WERI-Rb-1 (cell line): ENCODE results near the gene ZNG1E.
"Not testable (repeated sequence)": the region's sequence is repeated elsewhere in the genome, so short reads cannot be mapped to it uniquely, and the experiment has no call there.

Source experiments
- DNase-seq: peaks from one replicate; pipeline ENCODE4 v3.0.0-alpha.2; 2020
- H3K27ac ChIP-seq: fragments of 250-450 bp; sonication (Bioruptor Pico); 2 replicates; pipeline ENCODE4 v1.5.1; 2020; ENCODE audit warnings: mild to moderate bottlenecking, moderate library complexity
- H3K27me3 ChIP-seq: fragments of 250-450 bp; sonication (Bioruptor Pico); 2 replicates; pipeline ENCODE4 v1.5.1; 2021; ENCODE audit warnings: mild to moderate bottlenecking, low read depth, moderate library complexity; ENCODE audit not compliant: insufficient read depth, severe bottlenecking
- H3K36me3 ChIP-seq: fragments of 250-450 bp; sonication (Bioruptor Pico); 2 replicates; pipeline ENCODE4 v1.5.1; 2020; ENCODE audit warnings: mild to moderate bottlenecking, moderate library complexity
- H3K4me3 ChIP-seq: 2 replicates; pipeline ENCODE4 v1.5.1; 2011; ENCODE audit warnings: low read depth, mild to moderate bottlenecking, control low read depth, low read length
- H3K9me3 ChIP-seq: fragments of 250-450 bp; sonication (Bioruptor Pico); 2 replicates; pipeline ENCODE4 v1.5.1; 2021; ENCODE audit warnings: mild to moderate bottlenecking, moderate library complexity; ENCODE audit not compliant: severe bottlenecking

Gene ZNG1E

GRCh38 chr9:65675589-65676021, at the start of gene ZNG1E:
Gene ZNG1E (plus strand): TSS chr9:65675928. CDS start chr9:65675977, 49 bp downstream.
- H3K27me3 ChIP-seq, H3K27ac ChIP-seq, H3K36me3 ChIP-seq, H3K9me3 ChIP-seq: not testable (repeated sequence)
- peak within 1 kb of the TSS; percentile 29 for H3K4me3 ChIP-seq
- peak; percentile 83 for DNase-seq

GRCh38 chr9:65673579-65673978, 2.1 kb upstream of the ZNG1E start:
- not testable (repeated sequence) for H3K4me3 ChIP-seq, DNase-seq

GRCh38 chr9:65675018-65675417, 710 bp upstream of the ZNG1E start:
- not testable (repeated sequence) for H3K36me3 ChIP-seq, DNase-seq, H3K27me3 ChIP-seq, H3K27ac ChIP-seq, H3K9me3 ChIP-seq, H3K4me3 ChIP-seq

More at GRCh38 chr9:65673579-65673978, 2.1 kb upstream of the ZNG1E start:
- not testable (repeated sequence) for H3K9me3 ChIP-seq, H3K27ac ChIP-seq, H3K36me3 ChIP-seq, H3K27me3 ChIP-seq

- H3K27ac ChIP-seq, H3K36me3 ChIP-seq, H3K27me3 ChIP-seq, H3K9me3 ChIP-seq, DNase-seq: not testable (repeated sequence)
- peak overlapping the region; percentile 19 for H3K4me3 ChIP-seq
These were observed 661 bp downstream of the ZNG1E start for GRCh38 chr9:65676389-65676788.

GRCh38 chr9:65678533-65678932, 2.8 kb downstream of the ZNG1E start:
- H3K27ac ChIP-seq, DNase-seq, H3K27me3 ChIP-seq, H3K4me3 ChIP-seq, H3K36me3 ChIP-seq, H3K9me3 ChIP-seq: not testable (repeated sequence)

- H3K9me3 ChIP-seq, H3K4me3 ChIP-seq, H3K36me3 ChIP-seq, H3K27me3 ChIP-seq, DNase-seq, H3K27ac ChIP-seq: not testable (repeated sequence)
These were observed 27.8 kb downstream of the ZNG1E start for GRCh38 chr9:65703550-65703949.

- DNase-seq, H3K4me3 ChIP-seq, H3K27me3 ChIP-seq: not testable (repeated sequence)
These were observed 38.7 kb downstream of the ZNG1E start for GRCh38 chr9:65714445-65714844.

GRCh38 chr9:65737096-65737564, 61.4 kb downstream of the ZNG1E start, which contains the start of gene FOXD4L4:
Gene FOXD4L4 (plus strand): TSS chr9:65737146. CDS start chr9:65737146, 0 bp downstream.
- H3K36me3 ChIP-seq, H3K9me3 ChIP-seq, H3K4me3 ChIP-seq, H3K27me3 ChIP-seq, H3K27ac ChIP-seq: not testable (repeated sequence)
- peak; percentile 1 for DNase-seq

More at GRCh38 chr9:65714445-65714844, 38.7 kb downstream of the ZNG1E start:
- H3K36me3 ChIP-seq, H3K27ac ChIP-seq, H3K9me3 ChIP-seq: not testable (repeated sequence)

GRCh38 chr9:65738133-65738532, 62.4 kb downstream of the ZNG1E start:
- H3K4me3 ChIP-seq, H3K9me3 ChIP-seq, H3K27ac ChIP-seq, H3K27me3 ChIP-seq, DNase-seq, H3K36me3 ChIP-seq: not testable (repeated sequence)
